GM23248 (cell line): ENCODE data around the gene BECN2. TPM values are rescaled to one million over a fixed set of nuclear protein-coding genes. Genes with fewer than 3 reads are reported as not detected.

Experiments used
- DNase-seq: peaks from one replicate; pipeline ENCODE4 v3.0.0-alpha.2; 2015
- H2AFZ ChIP-seq: fragments of 200-600 bp; sonication (generic); 2 replicates; pipeline ENCODE4 v1.6.1; 2016; ENCODE audit warnings: antibody characterized with exemption
- H3F3A ChIP-seq: fragments of 200-600 bp; sonication (generic); 2 replicates; pipeline ENCODE4 v1.6.1; 2016; ENCODE audit warnings: mild to moderate bottlenecking, antibody characterized with exemption, mixed run types; ENCODE audit not compliant: insufficient read depth
- H3K27ac ChIP-seq: fragments of 200-600 bp; sonication (generic); 2 replicates; pipeline ENCODE4 v1.5.1; 2016; ENCODE audit warnings: mild to moderate bottlenecking
- H3K27me3 ChIP-seq: fragments of 200-600 bp; sonication (generic); replicated peaks from 2 replicates; pipeline ENCODE4 v1.6.1; 2016; ENCODE audit warnings: mild to moderate bottlenecking; ENCODE audit not compliant: insufficient read depth
- H3K36me3 ChIP-seq: fragments of 200-600 bp; sonication (generic); 2 replicates; pipeline ENCODE4 v1.6.1; 2016; ENCODE audit warnings: low read depth, mild to moderate bottlenecking
- H3K4me1 ChIP-seq: fragments of 200-600 bp; sonication (generic); 2 replicates; pipeline ENCODE4 v1.6.1; 2016; ENCODE audit warnings: mild to moderate bottlenecking; ENCODE audit not compliant: insufficient read depth
- H3K4me2 ChIP-seq: fragments of 200-600 bp; sonication (generic); one replicate; pipeline ENCODE4 v1.6.1; 2016; ENCODE audit warnings: mild to moderate bottlenecking; ENCODE audit not compliant: unreplicated experiment
- H3K4me3 ChIP-seq: fragments of 200-600 bp; sonication (generic); 2 replicates; pipeline ENCODE4 v1.5.1; 2016; ENCODE audit warnings: mild to moderate bottlenecking
- H3K79me2 ChIP-seq: fragments of 200-600 bp; sonication (generic); 2 replicates; pipeline ENCODE4 v1.6.1; 2016; ENCODE audit warnings: mild to moderate bottlenecking; ENCODE audit not compliant: insufficient read depth
- H3K9ac ChIP-seq: fragments of 200-600 bp; sonication (generic); 2 replicates; pipeline ENCODE4 v1.6.1; 2016; ENCODE audit warnings: mild to moderate bottlenecking
- H3K9me2 ChIP-seq: fragments of 200-600 bp; sonication (generic); 2 replicates; pipeline ENCODE4 v1.6.1; 2016; ENCODE audit warnings: mixed run types, mild to moderate bottlenecking, moderate library complexity; ENCODE audit not compliant: insufficient read depth
- H3K9me3 ChIP-seq: fragments of 200-600 bp; sonication (generic); one replicate; pipeline ENCODE4 v1.6.1; 2017; ENCODE audit warnings: low read depth
- H4K20me1 ChIP-seq: fragments of 200-600 bp; sonication (generic); 2 replicates; pipeline ENCODE4 v1.6.0; 2016; ENCODE audit not compliant: insufficient read depth
- EZH2 ChIP-seq: fragments of 200-600 bp; sonication (generic); IDR thresholded peaks from 2 replicates; pipeline ENCODE4 v1.6.1; 2018; ENCODE audit warnings: antibody characterized with exemption, mild to moderate bottlenecking; ENCODE audit not compliant: insufficient read depth, poor library complexity, severe bottlenecking
- EZH2phosphoT487 ChIP-seq: fragments of 200-600 bp; sonication (generic); IDR thresholded peaks from 2 replicates; pipeline ENCODE4 v1.6.1; 2018; ENCODE audit warnings: antibody characterized with exemption, moderate library complexity, mild to moderate bottlenecking, low read depth; ENCODE audit not compliant: insufficient read depth
- WGBS, 2 experiments: methylation state at CpG; one replicate each; pipeline ENCODE4 v1.1.6; 2015 to 2017; ENCODE audit warnings: low lambda C conversion rate in 2 of 2, low coverage in 1 of 2; ENCODE audit errors: missing lambda C conversion rate in 2 of 2; 5-methylcytosine and 5-hydroxymethylcytosine counted together
- in situ Hi-C: fragments of 300-500 bp; cut with MboI; formaldehyde crosslinking; loops from 2 replicates; pipeline ENCODE4 v1.15.0; 2020
- polyA plus RNA-seq: library from polyadenylated mRNA; unstranded; fragments of >200 nt; fragmentation: Nextera tagmentation; extraction: Ambion mirVana; gene quantifications from 2 replicates; pipeline ENCODE4 v1.2.1, GENCODE V29; 2016
- total RNA-seq: library from RNA; depleted of rRNA; stranded (reverse); fragments of >200 nt; shearing (Covaris generic); gene quantifications from 2 replicates; pipeline ENCODE4 v1.2.3, GENCODE V29; 2014

Gene BECN2
- total and polyA plus RNA-seq, 2 experiments from 2014 or later = not detected

DNA sequence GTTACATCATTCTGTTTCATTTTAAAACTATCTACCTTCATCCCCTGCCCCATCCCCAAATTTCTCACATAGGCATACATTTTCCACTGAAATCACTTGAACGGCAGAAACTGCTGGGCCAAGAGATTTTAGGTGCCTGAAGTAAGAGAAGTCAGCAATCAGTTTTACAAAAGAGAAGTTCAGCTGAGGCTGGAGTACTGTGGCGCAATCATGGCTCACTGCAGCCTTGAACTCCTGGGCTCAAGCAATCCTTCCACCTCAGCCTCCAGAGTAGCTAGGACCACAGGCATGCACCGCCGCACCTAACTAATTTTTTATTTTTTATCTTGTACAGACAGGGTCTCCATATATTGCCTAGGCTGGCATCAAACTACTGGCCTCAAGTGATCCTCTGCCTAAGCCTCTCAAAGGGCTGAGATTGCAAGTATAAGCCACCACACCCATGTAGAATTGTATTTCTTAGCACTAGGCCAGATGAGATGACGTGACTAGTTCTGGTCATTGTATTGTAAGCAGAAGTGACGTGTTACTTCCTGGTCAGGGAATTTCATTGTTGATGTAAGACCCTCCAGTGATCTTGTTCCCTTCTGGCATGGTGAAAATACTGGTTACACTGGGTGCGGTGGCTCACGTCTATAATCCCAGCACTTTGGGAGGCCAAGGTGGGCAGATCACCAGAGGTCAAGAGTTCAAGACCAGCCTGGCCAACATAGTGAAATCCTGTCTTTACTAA lies 7.1 kb downstream of the BECN2 start:
- H3K27ac ChIP-seq = no peak overlapping the region
- no peak for DNase-seq
- 85 to 86% methylated on average over 8 of the region's 8 CpGs for WGBS, 2 experiments
- no peaks in the 10 kb centered on the region for H3K27me3 ChIP-seq
- no peak for TF ChIP-seq EZH2
- no peak for TF ChIP-seq EZH2phosphoT487
- no peaks in the 10 kb centered on the region for H4K20me1 ChIP-seq
- H3F3A ChIP-seq = no peaks in the 10 kb centered on the region
- no peaks in the 10 kb centered on the region for H3K36me3 ChIP-seq
- no peaks in the 10 kb centered on the region for H3K9me3 ChIP-seq
- no peaks in the 10 kb centered on the region for H3K79me2 ChIP-seq
- H3K4me3 ChIP-seq = no peak overlapping the region
- no peaks in the 10 kb centered on the region for H3K4me1 ChIP-seq
- no peak overlapping the region for H2AFZ ChIP-seq
- H3K9ac ChIP-seq = no peak overlapping the region
- H3K4me2 ChIP-seq = no peak overlapping the region
- in situ Hi-C loops = no loop called here
- no peaks in the 10 kb centered on the region for H3K9me2 ChIP-seq

- H3K79me2 ChIP-seq = no peaks in the 10 kb centered on the region
- in situ Hi-C loops = no loop called here
Observed at GRCh38 chr1:241968611-241969010, 11.0 kb downstream of the BECN2 start.

GRCh38 chr1:241972703-241973369 lies 15.3 kb downstream of the BECN2 start:
- Histone ChIP-seq H3K27ac (no peak overlapping the region), H3K9me3 (no peaks in the 10 kb centered on the region), H3K4me1 (peaks cover 8% of the 10 kb centered on the region), H3K27me3 (no peaks in the 10 kb centered on the region), H2AFZ (no peak overlapping the region), H4K20me1 (no peaks in the 10 kb centered on the region), H3K9me2 (no peaks in the 10 kb centered on the region), H3K4me3 (no peak overlapping the region), H3K79me2 (no peaks in the 10 kb centered on the region), H3K4me2 (no peak overlapping the region), H3F3A (no peaks in the 10 kb centered on the region), H3K9ac (no peak overlapping the region), H3K36me3 (no peaks in the 10 kb centered on the region)
- in situ Hi-C loops = no loop called here
- TF ChIP-seq EZH2phosphoT487 (no peak), EZH2 (no peak)
- WGBS, 2 experiments = 25 to 33% methylated on average over 6 of the region's 6 CpGs
- DNase-seq = peak; percentile 45

More at GRCh38 chr1:241968611-241969010, 11.0 kb downstream of the BECN2 start:
- H3K27me3 ChIP-seq = no peaks in the 10 kb centered on the region
- no peak for DNase-seq
- no peak overlapping the region for H3K4me3 ChIP-seq
- H3K9me3 ChIP-seq = no peaks in the 10 kb centered on the region
- no peak overlapping the region for H3K9ac ChIP-seq
- no peaks in the 10 kb centered on the region for H3K9me2 ChIP-seq
- no peak overlapping the region for H2AFZ ChIP-seq
- no peaks in the 10 kb centered on the region for H3F3A ChIP-seq
- no peak overlapping the region for H3K27ac ChIP-seq
- no peak for TF ChIP-seq EZH2phosphoT487
- no peak for TF ChIP-seq EZH2
- no peaks in the 10 kb centered on the region for H4K20me1 ChIP-seq
- peaks cover 8% of the 10 kb centered on the region for H3K4me1 ChIP-seq
- H3K4me2 ChIP-seq = no peak overlapping the region
- WGBS, 2 experiments = 22 to 23% methylated on average over 4 of the region's 4 CpGs
- H3K36me3 ChIP-seq = no peaks in the 10 kb centered on the region

- WGBS, 2 experiments = 73 to 82% methylated on average over 6 of the region's 6 CpGs
- Histone ChIP-seq H3K9me3 (no peaks in the 10 kb centered on the region), H3K4me3 (no peak overlapping the region), H3K9me2 (no peaks in the 10 kb centered on the region), H3K79me2 (no peaks in the 10 kb centered on the region), H3F3A (no peaks in the 10 kb centered on the region), H2AFZ (no peak overlapping the region), H4K20me1 (no peaks in the 10 kb centered on the region), H3K27ac (no peak overlapping the region), H3K27me3 (no peaks in the 10 kb centered on the region), H3K9ac (no peak overlapping the region), H3K4me2 (no peak overlapping the region), H3K36me3 (no peaks in the 10 kb centered on the region), H3K4me1 (peaks cover 8% of the 10 kb centered on the region)
- no peak for DNase-seq
- TF ChIP-seq EZH2phosphoT487 = no peak
- no peak for TF ChIP-seq EZH2
- in situ Hi-C loops = loop anchor here (25.0 kb wide), 1 partner anchor 364 kb away; no protein-coding TSS in a partner anchor
Observed at GRCh38 chr1:241976229-241976628, 18.7 kb downstream of the BECN2 start.
